Esophagus muscularis mucosa (tissue), 4 donors: ENCODE results near the gene CLGN. TPM values are rescaled to one million over a fixed set of nuclear protein-coding genes. Genes with fewer than 3 reads are reported as not detected.
"Not testable (repeated sequence)": the region's sequence is repeated elsewhere in the genome, so short reads cannot be mapped to it uniquely, and the experiment has no call there.

Experiments
- DNase-seq: peaks from one replicate; pipeline ENCODE4 v3.0.0-alpha.2; 2017; ENCODE audit errors: extremely low spot score
- H3K27ac ChIP-seq, 4 donors: fragments of 200-600 bp; sonication (generic); replicated peaks in 1 of 4; 1 replicate in 3 of 4; 2 replicates in 1 of 4; pipeline ENCODE4 v1.5.1; 2016 to 2019; ENCODE audit warnings: mild to moderate bottlenecking in 1 of 4
- H3K27me3 ChIP-seq, 4 donors: fragments of 200-600 bp; sonication (generic); one replicate each; pipeline versions ENCODE4 v1.5.1 to v1.6.0; 2016 to 2019
- H3K36me3 ChIP-seq, 4 donors: fragments of 200-600 bp; sonication (generic); one replicate each; pipeline ENCODE4 v1.5.1; 2016 to 2019
- H3K4me1 ChIP-seq, 4 donors: fragments of 200-600 bp; sonication (generic); one replicate each; pipeline ENCODE4 v1.5.1; 2016 to 2019
- H3K4me3 ChIP-seq, 4 donors: fragments of 200-600 bp; sonication (generic); 1 replicate in 2 of 4; 2 replicates in 2 of 4; pipeline ENCODE4 v1.5.1; 2016 to 2019; ENCODE audit warnings: mild to moderate bottlenecking in 4 of 4, moderate library complexity in 1 of 4
- H3K9me3 ChIP-seq, 4 donors: fragments of 200-600 bp; sonication (generic); 1 replicate in 3 of 4; 2 replicates in 1 of 4; pipeline ENCODE4 v1.5.1; 2016 to 2019
- EP300 ChIP-seq: sonication (generic); formaldehyde crosslinking; IDR thresholded peaks from one replicate; pipeline ENCODE4 v1.6.1; 2017; ENCODE audit warnings: antibody characterized with exemption
- POLR2A ChIP-seq: fragments of 450-650 bp; IDR thresholded peaks from one replicate; pipeline ENCODE4 v1.6.1; 2017; ENCODE audit warnings: antibody characterized with exemption, moderate library complexity, mild to moderate bottlenecking, low read depth
- POLR2AphosphoS5 ChIP-seq, 2 donors: sonication (generic); formaldehyde crosslinking; IDR thresholded peaks; one replicate each; pipeline ENCODE4 v1.6.1; 2017; ENCODE audit warnings: antibody characterized with exemption in 2 of 2
- WGBS: methylation state at CpG from one replicate; pipeline ENCODE4 v1.1.5; 2018; 5-methylcytosine and 5-hydroxymethylcytosine counted together
- intact Hi-C: fragments of 100-400 bp; cut with DNase I; formaldehyde crosslinking; loops from one replicate; pipeline ENCODE4 v1.15.1; 2023
- total RNA-seq, 4 donors: library from RNA; depleted of rRNA; stranded (reverse); fragments of >200 nt; gene quantifications; one replicate each; pipeline versions ENCODE4 v1.1.0 to v1.2.1, GENCODE V29; 2016
- TF ChIP-seq, protein P1 (sequence below), 3 experiments: fragments of 200-600 bp in 2 of 3; fragments of 450-650 bp in 1 of 3; sonication (generic) in 2 of 3; IDR thresholded peaks; one replicate each; pipeline ENCODE4 v1.5.1; 2017 to 2019; ENCODE audit warnings: antibody characterized with exemption in 3 of 3, mild to moderate bottlenecking in 2 of 3, moderate library complexity in 1 of 3

The CLGN gene
- total RNA-seq, 4 donors from 2014 or later, result 1.8 to 2.8 (median 2.2) TPM

- no peak for DNase-seq
- no peak overlapping the region for H3K27ac ChIP-seq
- TF ChIP-seq EP300, result no peak
- TF ChIP-seq POLR2AphosphoS5 (IDR thresholded peaks at IDR 0.05), result no peak
- TF ChIP-seq POLR2A, result no peak
- no peaks in the 10 kb centered on the region for H3K27me3 ChIP-seq
- no peaks in the 10 kb centered on the region for H3K9me3 ChIP-seq
- H3K4me1 ChIP-seq, result peaks cover 8 to 19% (median 16%) of the 10 kb centered on the region in 4 donors
- intact Hi-C loops, result no loop called here
- no peaks in the 10 kb centered on the region for H3K36me3 ChIP-seq
- H3K4me3 ChIP-seq, result no peak overlapping the region
These were observed 4.3 kb downstream of the CLGN start for GRCh38 chr4:140423106-140423505.

DNA sequence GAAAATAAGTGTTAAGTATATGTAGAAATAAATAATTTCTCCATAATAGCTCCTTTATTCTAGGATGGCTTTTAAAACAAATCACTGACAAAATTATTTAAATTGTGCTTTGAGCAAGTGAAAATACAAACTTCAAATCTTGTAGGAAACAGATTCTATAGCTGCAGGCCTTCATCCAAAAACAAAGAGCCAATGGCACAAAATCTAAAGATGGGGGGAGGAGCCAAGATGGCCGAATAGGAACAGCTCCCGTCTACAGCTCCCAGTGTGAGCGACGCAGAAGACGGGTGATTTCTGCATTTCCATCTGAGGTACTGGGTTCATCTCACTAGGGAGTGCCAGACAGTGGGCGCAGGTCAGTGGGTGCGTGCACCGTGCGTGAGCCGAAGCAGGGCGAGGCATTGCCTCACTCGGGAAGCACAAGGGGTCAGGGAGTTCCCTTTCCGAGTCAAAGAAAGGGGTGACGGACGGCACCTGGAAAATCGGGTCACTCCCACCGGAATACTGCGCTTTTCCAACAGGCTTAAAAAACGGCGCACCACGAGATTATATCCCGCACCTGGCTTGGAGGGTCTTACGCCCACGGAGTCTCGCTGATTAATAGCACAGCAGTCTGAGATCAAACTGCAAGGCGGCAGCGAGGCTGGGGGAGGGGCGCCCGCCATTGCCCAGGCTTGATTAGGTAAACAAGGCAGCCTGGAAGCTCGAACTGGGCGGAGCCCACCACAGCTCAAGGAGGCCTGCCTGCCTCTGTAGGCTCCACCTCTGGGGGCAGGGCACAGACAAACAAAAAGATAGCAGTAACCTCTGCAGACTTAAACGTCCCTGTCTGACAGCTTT lies 14.1 kb downstream of the CLGN start:
- 94% methylated on average over 24 of the region's 32 CpGs for WGBS
- H3K36me3 ChIP-seq, H3K9me3 ChIP-seq, H3K4me3 ChIP-seq, H3K27me3 ChIP-seq, DNase-seq, intact Hi-C loops, H3K27ac ChIP-seq, H3K4me1 ChIP-seq: not testable (repeated sequence)

GRCh38 chr4:140408974-140409373 lies 18.5 kb downstream of the CLGN start:
- Histone ChIP-seq H3K36me3 (no peaks in the 10 kb centered on the region), H3K27ac (no peak overlapping the region), H3K9me3 (no peaks in the 10 kb centered on the region), H3K4me3 (no peak overlapping the region), H3K27me3 (no peaks in the 10 kb centered on the region), H3K4me1 (no peaks in the 10 kb centered on the region)
- intact Hi-C loops, result no loop called here
- WGBS, result 96% methylated on average over 1 of the region's 1 CpG
- DNase-seq, result no peak
- TF ChIP-seq EP300 (no peak), POLR2AphosphoS5 (IDR thresholded peaks at IDR 0.05) (no peak), POLR2A (no peak)
- TF ChIP-seq, protein P1, sequence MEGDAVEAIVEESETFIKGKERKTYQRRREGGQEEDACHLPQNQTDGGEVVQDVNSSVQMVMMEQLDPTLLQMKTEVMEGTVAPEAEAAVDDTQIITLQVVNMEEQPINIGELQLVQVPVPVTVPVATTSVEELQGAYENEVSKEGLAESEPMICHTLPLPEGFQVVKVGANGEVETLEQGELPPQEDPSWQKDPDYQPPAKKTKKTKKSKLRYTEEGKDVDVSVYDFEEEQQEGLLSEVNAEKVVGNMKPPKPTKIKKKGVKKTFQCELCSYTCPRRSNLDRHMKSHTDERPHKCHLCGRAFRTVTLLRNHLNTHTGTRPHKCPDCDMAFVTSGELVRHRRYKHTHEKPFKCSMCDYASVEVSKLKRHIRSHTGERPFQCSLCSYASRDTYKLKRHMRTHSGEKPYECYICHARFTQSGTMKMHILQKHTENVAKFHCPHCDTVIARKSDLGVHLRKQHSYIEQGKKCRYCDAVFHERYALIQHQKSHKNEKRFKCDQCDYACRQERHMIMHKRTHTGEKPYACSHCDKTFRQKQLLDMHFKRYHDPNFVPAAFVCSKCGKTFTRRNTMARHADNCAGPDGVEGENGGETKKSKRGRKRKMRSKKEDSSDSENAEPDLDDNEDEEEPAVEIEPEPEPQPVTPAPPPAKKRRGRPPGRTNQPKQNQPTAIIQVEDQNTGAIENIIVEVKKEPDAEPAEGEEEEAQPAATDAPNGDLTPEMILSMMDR (IDR thresholded peaks at IDR 0.05), result no peak

- H3K36me3 ChIP-seq, result no peaks in the 10 kb centered on the region
- no peak for DNase-seq
- no peak overlapping the region for H3K4me3 ChIP-seq
- no peaks in the 10 kb centered on the region for H3K9me3 ChIP-seq
- intact Hi-C loops, result no loop called here
- H3K27me3 ChIP-seq, result no peaks in the 10 kb centered on the region
- H3K27ac ChIP-seq, result no peak overlapping the region
- H3K4me1 ChIP-seq, result no peaks in the 10 kb centered on the region
- no peak for TF ChIP-seq POLR2A
- no peak for TF ChIP-seq EP300
- no peak for TF ChIP-seq POLR2AphosphoS5 (IDR thresholded peaks at IDR 0.05)
- TF ChIP-seq, protein P1 (IDR thresholded peaks at IDR 0.05), result no peak
These were observed 21.2 kb downstream of the CLGN start for GRCh38 chr4:140406292-140406691.

DNA sequence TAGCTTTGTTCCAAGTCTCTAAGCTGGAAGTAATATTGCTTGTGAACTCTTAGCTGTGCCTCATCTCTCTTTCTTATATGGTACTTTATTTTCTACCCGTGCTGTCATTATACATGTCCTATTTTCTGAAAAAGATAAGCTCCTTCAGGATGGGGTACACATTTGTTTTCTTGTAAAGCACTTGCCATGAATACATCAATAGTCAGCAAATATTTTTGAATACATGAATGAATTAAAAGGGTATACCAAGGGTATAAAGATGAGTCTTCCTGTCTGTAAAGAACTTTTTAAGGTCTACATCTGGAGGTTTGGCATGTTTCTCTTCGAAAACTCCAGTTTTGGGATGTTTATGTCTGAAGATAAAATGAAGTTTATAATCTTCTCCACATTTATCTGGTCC lies 27.3 kb downstream of the CLGN start:
- H3K4me1 ChIP-seq, result no peaks in the 10 kb centered on the region
- no peaks in the 10 kb centered on the region for H3K27me3 ChIP-seq
- H3K36me3 ChIP-seq, result peaks cover 0 to 5% (median 0%) of the 10 kb centered on the region in 4 donors
- no peaks in the 10 kb centered on the region for H3K9me3 ChIP-seq
- no peak for TF ChIP-seq POLR2AphosphoS5 (IDR thresholded peaks at IDR 0.05)
- no peak for DNase-seq
- intact Hi-C loops, result no loop called here
- H3K4me3 ChIP-seq, result no peak overlapping the region
- H3K27ac ChIP-seq, result no peak overlapping the region
- WGBS, result 85% methylated on average over 2 of the region's 2 CpGs

GRCh38 chr4:140395668-140396067 lies 31.8 kb downstream of the CLGN start:
- Histone ChIP-seq H3K4me3 (no peak overlapping the region), H3K36me3 (peaks cover 0 to 9% (median 0%) of the 10 kb centered on the region in 4 donors), H3K4me1 (no peaks in the 10 kb centered on the region), H3K27ac (no peak overlapping the region), H3K9me3 (no peaks in the 10 kb centered on the region), H3K27me3 (no peaks in the 10 kb centered on the region)
- WGBS, result 78% methylated on average over 5 of the region's 5 CpGs
- intact Hi-C loops, result no loop called here
- TF ChIP-seq POLR2A (no peak), POLR2AphosphoS5 (IDR thresholded peaks at IDR 0.05) (no peak), EP300 (no peak)
- TF ChIP-seq, protein P1 (IDR thresholded peaks at IDR 0.05), result no peak
- DNase-seq, result no peak
